Measurements from ENCODE around the gene ZNF791. TPM values are rescaled to one million over a fixed set of nuclear protein-coding genes. Genes with fewer than 3 reads are reported as not detected.

The ZNF791 gene
- total and polyA plus RNA-seq, 2 experiments from 2014 or later = 11.5 to 16.2 TPM

GRCh38 chr19:12667731-12668302, 57.1 kb downstream of the ZNF791 start:
- no peak overlapping the region for H2AFZ ChIP-seq
- peaks cover 14% of the 10 kb centered on the region for H3K4me1 ChIP-seq (ENCODE audit: insufficient read depth)
- H3K79me2 ChIP-seq = peaks cover 48% of the 10 kb centered on the region
- no peak for DNase-seq (ENCODE audit: low spot score)
- TF ChIP-seq EZH2 (IDR thresholded peaks at IDR 0.05; ENCODE audit: borderline replicate concordance) = no peak
- no peak for TF ChIP-seq EZH2phosphoT487 (IDR thresholded peaks at IDR 0.05; ENCODE audit: low read depth, severe bottlenecking, unreplicated experiment)
- no peak for TF ChIP-seq CTCF (IDR thresholded peaks at IDR 0.05; ENCODE audit: poor library complexity)
- H3K27me3 ChIP-seq = no peaks in the 10 kb centered on the region
- no peak overlapping the region for H3K4me3 ChIP-seq
- no peaks in the 10 kb centered on the region for H3K9me3 ChIP-seq (ENCODE audit: low read depth)
- H4K20me1 ChIP-seq (ENCODE audit: insufficient read depth, poor library complexity, severe bottlenecking) = no peaks in the 10 kb centered on the region
- no peaks in the 10 kb centered on the region for H3K9me2 ChIP-seq (replicated peaks; ENCODE audit: insufficient read depth)
- no peaks in the 10 kb centered on the region for H3K36me3 ChIP-seq (replicated peaks; ENCODE audit: insufficient read depth, low read depth)
- 92% methylated on average over 4 of the region's 4 CpGs for WGBS (ENCODE audit: low lambda C conversion rate, missing lambda C conversion rate)
- peak overlapping the region; percentile 99 for H3K27ac ChIP-seq
- peak overlapping the region; percentile 98 for H3K4me2 ChIP-seq

- 87% methylated on average over 8 of the region's 8 CpGs for WGBS (ENCODE audit: low lambda C conversion rate, missing lambda C conversion rate)
- H3K79me2 ChIP-seq = peaks cover 48% of the 10 kb centered on the region
- H2AFZ ChIP-seq = no peak overlapping the region
- no peaks in the 10 kb centered on the region for H3K36me3 ChIP-seq (replicated peaks; ENCODE audit: insufficient read depth, low read depth)
- H3K9me2 ChIP-seq (replicated peaks; ENCODE audit: insufficient read depth) = no peaks in the 10 kb centered on the region
- no peaks in the 10 kb centered on the region for H3K27me3 ChIP-seq
- H3K4me1 ChIP-seq (ENCODE audit: insufficient read depth) = peaks cover 14% of the 10 kb centered on the region
- peak overlapping the region; percentile 98 for H3K4me2 ChIP-seq
- no peaks in the 10 kb centered on the region for H3K9me3 ChIP-seq (ENCODE audit: low read depth)
- no peak for TF ChIP-seq CTCF (IDR thresholded peaks at IDR 0.05; ENCODE audit: poor library complexity)
- TF ChIP-seq EZH2 (IDR thresholded peaks at IDR 0.05; ENCODE audit: borderline replicate concordance) = no peak
- no peak for TF ChIP-seq EZH2phosphoT487 (IDR thresholded peaks at IDR 0.05; ENCODE audit: low read depth, severe bottlenecking, unreplicated experiment)
- peak overlapping the region; percentile 75 for H3K4me3 ChIP-seq
- peak overlapping the region; percentile 99 for H3K27ac ChIP-seq
- DNase-seq (ENCODE audit: low spot score) = no peak
- H4K20me1 ChIP-seq (ENCODE audit: insufficient read depth, poor library complexity, severe bottlenecking) = no peaks in the 10 kb centered on the region
Observed at GRCh38 chr19:12668346-12668745, 57.6 kb downstream of the ZNF791 start.

DNA sequence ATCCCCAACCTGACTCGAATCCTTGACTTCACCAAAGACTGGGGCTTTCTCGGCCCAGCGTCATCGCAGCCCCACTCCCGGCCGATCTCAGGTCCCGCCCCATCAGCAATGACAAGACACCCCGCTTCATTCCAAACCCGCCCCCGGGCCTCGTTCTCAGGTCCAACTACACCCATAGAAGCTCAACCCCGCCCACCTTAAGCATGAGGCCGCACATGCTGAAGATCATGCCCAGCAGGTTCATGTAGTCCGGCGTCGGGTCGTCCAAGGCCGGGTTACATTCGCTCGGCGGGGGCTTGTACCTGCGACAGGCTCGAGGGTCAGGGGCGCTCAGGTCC, 58.2 kb downstream of the ZNF791 start:
- peak overlapping the region; percentile 75 for H3K4me3 ChIP-seq
- no peaks in the 10 kb centered on the region for H3K9me3 ChIP-seq (ENCODE audit: low read depth)
- H3K27me3 ChIP-seq = no peaks in the 10 kb centered on the region
- peak overlapping the region; percentile 99 for H3K27ac ChIP-seq
- DNase-seq (ENCODE audit: low spot score) = peak; percentile 78
- 3% methylated on average over 24 of the region's 24 CpGs for WGBS (ENCODE audit: low lambda C conversion rate, missing lambda C conversion rate)
- H3K9me2 ChIP-seq (replicated peaks; ENCODE audit: insufficient read depth) = no peaks in the 10 kb centered on the region
- H3K36me3 ChIP-seq (replicated peaks; ENCODE audit: insufficient read depth, low read depth) = no peaks in the 10 kb centered on the region
- no peaks in the 10 kb centered on the region for H4K20me1 ChIP-seq (ENCODE audit: insufficient read depth, poor library complexity, severe bottlenecking)
- H3K4me2 ChIP-seq = peak overlapping the region; percentile 98
- peak overlapping the region; percentile 99 for H2AFZ ChIP-seq
- H3K4me1 ChIP-seq (ENCODE audit: insufficient read depth) = peaks cover 14% of the 10 kb centered on the region
- no peak for TF ChIP-seq CTCF (IDR thresholded peaks at IDR 0.05; ENCODE audit: poor library complexity)
- TF ChIP-seq EZH2phosphoT487 (IDR thresholded peaks at IDR 0.05; ENCODE audit: low read depth, severe bottlenecking, unreplicated experiment) = no peak
- no peak for TF ChIP-seq EZH2 (IDR thresholded peaks at IDR 0.05; ENCODE audit: borderline replicate concordance)
- H3K79me2 ChIP-seq = peaks cover 48% of the 10 kb centered on the region

Data from hepatocyte (in vitro differentiated cells).